ENCODE measurements around the gene CLASP1. TPM values are rescaled to one million over a fixed set of nuclear protein-coding genes. Genes with fewer than 3 reads are reported as not detected.

CLASP1 gene
- total RNA-seq, 2 donors from 2014 or later = 87.0 to 88.3 TPM

- Histone ChIP-seq H3K27ac (ENCODE audit: low read depth, low read length) (no peak overlapping the region), H3K4me1 (ENCODE audit: control insufficient read depth, insufficient read depth, low read length) (peaks cover 8% of the 10 kb centered on the region), H3K27me3 (ENCODE audit: control insufficient read depth, insufficient read depth, low read length, poor library complexity, severe bottlenecking) (no peaks in the 10 kb centered on the region), H3K36me3 (ENCODE audit: control insufficient read depth, insufficient read depth, low read length) (peaks cover 49% of the 10 kb centered on the region), H3K4me3 (ENCODE audit: low read length) (no peak overlapping the region), H3K9ac (ENCODE audit: extremely low read depth, low read length, poor library complexity, severe bottlenecking) (no peak overlapping the region), H3K9me3 (ENCODE audit: control insufficient read depth, low read length) (no peaks in the 10 kb centered on the region)
- no peak for TF ChIP-seq CTCF (conservative IDR thresholded peaks at IDR 0.05)
- Mint-ChIP-seq H3K4me1 (peaks cover 35% of the 10 kb centered on the region), H3K9me3 (no peaks in the 10 kb centered on the region), H3K27me3 (ENCODE audit: insufficient read depth) (no peaks in the 10 kb centered on the region), H3K27ac (no peak overlapping the region), H3K4me3 (no peak overlapping the region), H3K36me3 (ENCODE audit: low read depth) (peaks cover 42% of the 10 kb centered on the region)
- DNase-seq = no peak
- 90 to 94% methylated on average over 2 to 3 of the region's 3 CpGs for WGBS, 2 experiments (ENCODE audit: insufficient coverage in 1 of 2, insufficient read length in 1 of 2)
These were observed 122.1 kb downstream of the CLASP1 start for GRCh38 chr2:121527009-121527682.

- peaks cover 15% of the 10 kb centered on the region for H3K4me1 ChIP-seq (ENCODE audit: control insufficient read depth, insufficient read depth, low read length)
- TF ChIP-seq CTCF (conservative IDR thresholded peaks at IDR 0.05) = no peak
- Mint-ChIP-seq H3K9me3 (no peaks in the 10 kb centered on the region), H3K27ac (peak overlapping the region; percentile 65), H3K27me3 (ENCODE audit: insufficient read depth) (no peaks in the 10 kb centered on the region), H3K36me3 (ENCODE audit: low read depth) (peaks cover 54% of the 10 kb centered on the region), H3K4me1 (peaks cover 45% of the 10 kb centered on the region), H3K4me3 (no peak overlapping the region)
- no peak overlapping the region for H3K9ac ChIP-seq (ENCODE audit: extremely low read depth, low read length, poor library complexity, severe bottlenecking)
- peaks cover 66% of the 10 kb centered on the region for H3K36me3 ChIP-seq (ENCODE audit: control insufficient read depth, insufficient read depth, low read length)
- no peaks in the 10 kb centered on the region for H3K9me3 ChIP-seq (ENCODE audit: control insufficient read depth, low read length)
- 79 to 84% methylated on average over 7 to 9 of the region's 9 CpGs for WGBS, 2 experiments (ENCODE audit: insufficient coverage in 1 of 2, insufficient read length in 1 of 2)
- H3K4me3 ChIP-seq (ENCODE audit: low read length) = no peak overlapping the region
- DNase-seq = peak; percentile 64
- no peak overlapping the region for H3K27ac ChIP-seq (ENCODE audit: low read depth, low read length)
- no peaks in the 10 kb centered on the region for H3K27me3 ChIP-seq (ENCODE audit: control insufficient read depth, insufficient read depth, low read length, poor library complexity, severe bottlenecking)
These were observed 124.4 kb downstream of the CLASP1 start for GRCh38 chr2:121524685-121525425.

GRCh38 chr2:121521359-121521758, 127.9 kb downstream of the CLASP1 start:
- WGBS, 2 experiments (ENCODE audit: insufficient coverage in 1 of 2, insufficient read length in 1 of 2) = 94 to 98% methylated on average over 7 to 10 of the region's 10 CpGs
- Histone ChIP-seq H3K9me3 (ENCODE audit: control insufficient read depth, low read length) (no peaks in the 10 kb centered on the region), H3K27me3 (ENCODE audit: control insufficient read depth, insufficient read depth, low read length, poor library complexity, severe bottlenecking) (no peaks in the 10 kb centered on the region), H3K36me3 (ENCODE audit: control insufficient read depth, insufficient read depth, low read length) (peaks cover 71% of the 10 kb centered on the region), H3K9ac (ENCODE audit: extremely low read depth, low read length, poor library complexity, severe bottlenecking) (no peak overlapping the region), H3K4me1 (ENCODE audit: control insufficient read depth, insufficient read depth, low read length) (peaks cover 15% of the 10 kb centered on the region), H3K27ac (ENCODE audit: low read depth, low read length) (peak overlapping the region; percentile 21), H3K4me3 (ENCODE audit: low read length) (no peak overlapping the region)
- Mint-ChIP-seq H3K9me3 (no peaks in the 10 kb centered on the region), H3K27me3 (ENCODE audit: insufficient read depth) (no peaks in the 10 kb centered on the region), H3K4me3 (no peak overlapping the region), H3K27ac (no peak overlapping the region), H3K36me3 (ENCODE audit: low read depth) (peaks cover 64% of the 10 kb centered on the region), H3K4me1 (peaks cover 40% of the 10 kb centered on the region)
- TF ChIP-seq CTCF (conservative IDR thresholded peaks at IDR 0.05) = no peak
- DNase-seq = no peak
